Ovary (tissue), 9 donors: ENCODE data around the gene SGK1. TPM values are rescaled to one million over a fixed set of nuclear protein-coding genes. Genes with fewer than 3 reads are reported as not detected.

ENCODE experiments used
- DNase-seq, 5 donors: peaks; one replicate each; pipeline ENCODE4 v3.0.0-alpha.2; 2019 to 2020
- H3K27ac ChIP-seq, 2 donors: fragments of 200-600 bp; one replicate each; pipeline versions ENCODE4 v1.5.1 to v1.8.0; 2019 to 2022
- H3K27me3 ChIP-seq: fragments of 200-600 bp; one replicate; pipeline ENCODE4 v1.8.0; 2022
- H3K36me3 ChIP-seq: fragments of 200-600 bp; sonication (generic); one replicate; pipeline ENCODE4 v1.5.1; 2019
- H3K4me1 ChIP-seq: one replicate; pipeline ENCODE4 v1.8.1; 2013; ENCODE audit warnings: mild to moderate bottlenecking, moderate library complexity; ENCODE audit not compliant: insufficient read depth
- H3K4me3 ChIP-seq: fragments of 200-600 bp; sonication (generic); one replicate; pipeline ENCODE4 v1.5.1; 2017
- H3K9me3 ChIP-seq, 2 donors: fragments of 200-600 bp in 1 of 2; sonication (generic) in 1 of 2; one replicate each; pipeline versions ENCODE4 v1.5.1 to v1.8.1; 2013 to 2019; ENCODE audit warnings: mild to moderate bottlenecking in 1 of 2, moderate library complexity in 1 of 2
- CTCF ChIP-seq, 3 donors: fragments of 450-650 bp in 2 of 3; fragments of 200-600 bp in 1 of 3; IDR thresholded peaks; one replicate each; pipeline versions ENCODE4 v1.5.1 to v1.8.0; 2016 to 2022; ENCODE audit warnings: antibody characterized with exemption in 3 of 3, mild to moderate bottlenecking in 1 of 3
- EP300 ChIP-seq: sonication (generic); formaldehyde crosslinking; IDR thresholded peaks from one replicate; pipeline ENCODE4 v1.6.1; 2017; ENCODE audit warnings: antibody characterized with exemption
- POLR2A ChIP-seq: fragments of 450-650 bp; IDR thresholded peaks from one replicate; pipeline ENCODE4 v1.6.1; 2017; ENCODE audit warnings: antibody characterized with exemption, mild to moderate bottlenecking, moderate library complexity
- WGBS, 3 donors: extraction: QIAGEN DNeasy Blood & Tissue Kit in 1 of 3; methylation state at CpG; one replicate each; pipeline versions ENCODE4 v1.1.5 to v1.1.7; 2013 to 2017; 5-methylcytosine and 5-hydroxymethylcytosine counted together
- intact Hi-C, 4 donors: fragments of 100-400 bp; cut with DNase I; formaldehyde crosslinking; loops; one replicate each; pipeline versions ENCODE4 v1.11.0 to v1.15.1; 2022 to 2023
- polyA plus RNA-seq, 2 donors: library from polyadenylated mRNA; stranded (reverse); fragments of 200-250 nt in 1 of 2; fragments of 350-450 nt in 1 of 2; fragmentation: Illumina TruSeq in 1 of 2; extraction: RNeasy Lipid Tissue Mini Kit (QIAGEN cat#74804) in 1 of 2; gene quantifications; one replicate each; pipeline ENCODE4 v1.2.3, GENCODE V29; 2013 to 2014
- total RNA-seq, 7 donors: library from RNA; depleted of rRNA in 2 of 7; stranded (reverse); fragments of >200 nt in 2 of 7; fragmentation: NEBNext Ultra II Directional in 3 of 7; extraction: Animal tissue kit (Norgen Biotek cat#: 25700) in 3 of 7; gene quantifications; one replicate each; pipeline versions ENCODE4 v1.1.0 to v1.2.4, GENCODE V29; 2016 to 2023
- donor health status: DM: no; HTN: no; CAD: no; lungs with moderate emphysema.
- donor health status: DM: no; HTN: no; CAD: no.
- donor health status: Bipolar disorder and iron deficiency.
- donor health status: DM: yes; HTN: yes; CAD: no.
- donor health status: DM: no; HTN: no; CAD: no.
- donor health status: DM: yes; HTN: yes; CAD: no.

Gene SGK1
- total and polyA plus RNA-seq, 9 donors, result 124 to 610 (median 174) TPM

DNA sequence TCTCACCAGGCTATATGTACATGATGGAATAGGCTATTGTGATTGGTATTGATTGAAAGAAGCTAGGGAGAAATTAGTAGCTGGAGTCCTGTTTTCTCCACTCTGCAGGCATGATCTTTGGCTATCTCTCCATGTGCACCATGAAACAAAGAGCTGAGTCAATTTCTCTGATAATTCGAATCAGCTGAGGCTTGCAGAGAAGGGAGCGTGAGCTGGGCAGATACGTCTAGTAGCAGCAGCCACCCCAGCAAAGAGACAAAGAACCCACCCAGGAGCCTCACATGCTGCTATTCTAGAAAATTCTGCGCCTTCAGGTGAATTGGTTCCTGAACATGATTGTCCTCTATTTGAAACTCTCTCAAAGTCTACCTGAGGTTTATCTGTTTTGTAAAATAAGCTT, 6.9 kb upstream of the SGK1 start:
- TF ChIP-seq EP300, result no peak
- no peak for TF ChIP-seq CTCF (IDR thresholded peaks at IDR 0.05)
- no peak for TF ChIP-seq POLR2A
- no peak for DNase-seq
- intact Hi-C loops, result no loop called here
- Histone ChIP-seq H3K27me3 (no peaks in the 10 kb centered on the region), H3K4me1 (no peaks in the 10 kb centered on the region), H3K27ac (no peak overlapping the region), H3K36me3 (no peaks in the 10 kb centered on the region), H3K4me3 (no peak overlapping the region), H3K9me3 (no peaks in the 10 kb centered on the region)
- WGBS, 3 donors, result 94 to 97% (median 97%) methylated on average over 4 of the region's 4 CpGs

DNA sequence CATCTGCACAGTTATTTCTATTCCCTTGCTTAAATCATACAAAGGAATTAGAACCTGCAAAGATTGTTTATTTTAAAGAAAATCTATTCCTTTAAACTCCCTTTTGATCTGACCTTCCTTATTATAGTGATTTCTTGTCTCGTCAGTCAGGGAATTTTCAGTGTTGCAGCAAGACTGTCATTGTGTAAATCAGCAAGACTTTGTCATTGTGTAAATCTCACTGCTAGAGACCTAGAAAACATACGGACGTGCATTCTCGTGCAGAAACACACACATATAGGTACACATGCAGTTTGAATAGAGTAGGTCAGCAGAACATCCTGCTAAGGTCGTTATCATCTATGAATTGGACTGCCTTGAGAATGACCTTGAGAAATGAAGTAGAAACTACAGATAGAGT, 6.2 kb upstream of the SGK1 start:
- Histone ChIP-seq H3K27me3 (no peaks in the 10 kb centered on the region), H3K36me3 (no peaks in the 10 kb centered on the region), H3K4me1 (no peaks in the 10 kb centered on the region), H3K27ac (no peak overlapping the region), H3K4me3 (no peak overlapping the region), H3K9me3 (no peaks in the 10 kb centered on the region)
- intact Hi-C loops, result no loop called here
- no peak for TF ChIP-seq POLR2A
- no peak for TF ChIP-seq CTCF (IDR thresholded peaks at IDR 0.05)
- TF ChIP-seq EP300, result no peak
- no peak for DNase-seq
- 64 to 70% (median 69%) methylated on average over 5 of the region's 5 CpGs for WGBS, 3 donors

GRCh38 chr6:134323698-134324097, 5.8 kb upstream of the SGK1 start:
- 93 to 94% (median 94%) methylated on average over 2 of the region's 2 CpGs for whole genome bisulfite sequencing, 3 donors
- intact Hi-C loops, result no loop called here
- no peaks in the 10 kb centered on the region for H3K9me3 ChIP-seq
- no peak for DNase-seq
- H3K4me1 ChIP-seq, result no peaks in the 10 kb centered on the region
- no peak for TF ChIP-seq EP300
- TF ChIP-seq CTCF (IDR thresholded peaks at IDR 0.05), result no peak
- no peak for TF ChIP-seq POLR2A
- no peak overlapping the region for H3K27ac ChIP-seq
- no peaks in the 10 kb centered on the region for H3K27me3 ChIP-seq
- H3K4me3 ChIP-seq, result no peak overlapping the region
- no peaks in the 10 kb centered on the region for H3K36me3 ChIP-seq

DNA sequence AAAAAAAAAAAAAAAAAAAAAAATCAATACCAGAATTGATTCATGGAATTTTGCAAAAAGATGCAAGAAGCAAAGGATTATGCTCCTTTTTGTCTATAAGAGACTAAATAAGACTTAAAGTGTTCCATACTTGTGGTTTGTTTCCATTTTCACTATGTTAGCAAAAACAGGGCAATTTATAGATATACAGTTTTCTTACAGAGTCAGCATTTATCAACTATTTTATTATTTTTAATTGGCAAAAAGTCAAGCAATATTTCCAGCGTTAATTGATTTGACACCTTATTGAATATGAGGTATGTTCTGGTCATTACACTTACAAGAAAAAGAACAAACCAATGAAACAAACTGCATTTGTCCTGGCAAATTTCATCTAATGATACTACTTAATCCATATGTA, 5.4 kb upstream of the SGK1 start:
- no peak for TF ChIP-seq POLR2A
- H3K4me3 ChIP-seq, result no peak overlapping the region
- H3K4me1 ChIP-seq, result no peaks in the 10 kb centered on the region
- H3K36me3 ChIP-seq, result no peaks in the 10 kb centered on the region
- intact Hi-C loops, result no loop called here
- H3K27me3 ChIP-seq, result no peaks in the 10 kb centered on the region
- no peak for DNase-seq
- WGBS, 3 donors, result 87 to 90% (median 90%) methylated on average over 1 of the region's 1 CpG
- H3K9me3 ChIP-seq, result no peaks in the 10 kb centered on the region
- no peak overlapping the region for H3K27ac ChIP-seq

- intact Hi-C loops, result no loop called here
- H3K27me3 ChIP-seq, result no peaks in the 10 kb centered on the region
- no peak for DNase-seq
- no peaks in the 10 kb centered on the region for H3K36me3 ChIP-seq
- no peaks in the 10 kb centered on the region for H3K9me3 ChIP-seq
- H3K4me3 ChIP-seq, result no peak overlapping the region
- TF ChIP-seq CTCF (IDR thresholded peaks at IDR 0.05), result no peak
- TF ChIP-seq EP300, result no peak
- TF ChIP-seq POLR2A, result no peak
- WGBS, 3 donors, result 79 to 91% (median 81%) methylated on average over 2 of the region's 2 CpGs
- no peaks in the 10 kb centered on the region for H3K4me1 ChIP-seq
- no peak overlapping the region for H3K27ac ChIP-seq
Observed at GRCh38 chr6:134322216-134322615, 4.3 kb upstream of the SGK1 start.
